AG04449 (cell line): ENCODE data around the gene LRTM1.

Experiments used
- CTCF ChIA-PET: fragments of 350-600 bp; formaldehyde crosslinking; extraction: SDS; loops from one replicate; lab custom pipeline; 2021; ENCODE audit warnings: antibody characterized with exemption; lab: Yijun Ruan, JAX
- POLR2A ChIA-PET: fragments of 400-600, 350-600 bp; formaldehyde crosslinking; extraction: SDS; loops from one replicate; lab custom pipeline; 2020; ENCODE audit warnings: antibody characterized with exemption, inconsistent platforms; lab: Yijun Ruan, JAX
- DNase-seq: peaks from one replicate; pipeline ENCODE4 v3.0.0-alpha.2; 2010; ENCODE audit warnings: low read depth, low spot score
- H3K4me3 ChIP-seq: 2 replicates; pipeline ENCODE4 v1.5.1; 2011; ENCODE audit warnings: low read depth, mild to moderate bottlenecking, control low read depth, low read length
- TF ChIP-seq, protein P1 (sequence below): IDR thresholded peaks from one replicate; pipeline ENCODE4 v1.5.1; 2011; ENCODE audit warnings: mild to moderate bottlenecking, moderate library complexity, low read length, control low read depth, inconsistent platforms; ENCODE audit not compliant: insufficient read depth; ENCODE audit errors: missing control alignments

LRTM1 gene

DNA sequence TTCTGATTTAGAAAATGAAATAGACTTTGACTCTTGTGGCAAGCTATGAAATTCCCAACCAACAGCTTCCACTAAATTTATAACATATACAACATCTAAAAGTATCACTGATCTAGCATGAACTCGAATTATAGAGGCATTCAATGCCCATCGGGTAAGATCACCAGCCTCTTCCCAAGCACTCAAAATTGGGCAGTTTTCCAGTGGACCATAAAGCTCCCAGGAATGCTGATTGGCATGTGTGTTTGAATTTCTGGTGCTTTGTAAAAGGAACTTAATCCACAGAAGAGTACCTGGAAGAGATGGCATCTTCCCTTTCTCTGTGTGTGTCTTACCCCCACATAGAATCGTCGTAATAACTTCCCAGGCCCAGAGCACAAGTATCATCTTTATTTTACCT is 10.0 kb downstream of the LRTM1 start:
- CTCF ChIA-PET: interaction anchor here (1.0 to 1.6 kb wide), 2 partner anchors 9 to 20 kb away, joined by 3 read pairs; no protein-coding TSS in a partner anchor
- POLR2A ChIA-PET: no interaction called here
- no peak overlapping the region for H3K4me3 ChIP-seq
- TF ChIP-seq, protein P1, sequence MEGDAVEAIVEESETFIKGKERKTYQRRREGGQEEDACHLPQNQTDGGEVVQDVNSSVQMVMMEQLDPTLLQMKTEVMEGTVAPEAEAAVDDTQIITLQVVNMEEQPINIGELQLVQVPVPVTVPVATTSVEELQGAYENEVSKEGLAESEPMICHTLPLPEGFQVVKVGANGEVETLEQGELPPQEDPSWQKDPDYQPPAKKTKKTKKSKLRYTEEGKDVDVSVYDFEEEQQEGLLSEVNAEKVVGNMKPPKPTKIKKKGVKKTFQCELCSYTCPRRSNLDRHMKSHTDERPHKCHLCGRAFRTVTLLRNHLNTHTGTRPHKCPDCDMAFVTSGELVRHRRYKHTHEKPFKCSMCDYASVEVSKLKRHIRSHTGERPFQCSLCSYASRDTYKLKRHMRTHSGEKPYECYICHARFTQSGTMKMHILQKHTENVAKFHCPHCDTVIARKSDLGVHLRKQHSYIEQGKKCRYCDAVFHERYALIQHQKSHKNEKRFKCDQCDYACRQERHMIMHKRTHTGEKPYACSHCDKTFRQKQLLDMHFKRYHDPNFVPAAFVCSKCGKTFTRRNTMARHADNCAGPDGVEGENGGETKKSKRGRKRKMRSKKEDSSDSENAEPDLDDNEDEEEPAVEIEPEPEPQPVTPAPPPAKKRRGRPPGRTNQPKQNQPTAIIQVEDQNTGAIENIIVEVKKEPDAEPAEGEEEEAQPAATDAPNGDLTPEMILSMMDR: no peak
- no peak for DNase-seq

DNA sequence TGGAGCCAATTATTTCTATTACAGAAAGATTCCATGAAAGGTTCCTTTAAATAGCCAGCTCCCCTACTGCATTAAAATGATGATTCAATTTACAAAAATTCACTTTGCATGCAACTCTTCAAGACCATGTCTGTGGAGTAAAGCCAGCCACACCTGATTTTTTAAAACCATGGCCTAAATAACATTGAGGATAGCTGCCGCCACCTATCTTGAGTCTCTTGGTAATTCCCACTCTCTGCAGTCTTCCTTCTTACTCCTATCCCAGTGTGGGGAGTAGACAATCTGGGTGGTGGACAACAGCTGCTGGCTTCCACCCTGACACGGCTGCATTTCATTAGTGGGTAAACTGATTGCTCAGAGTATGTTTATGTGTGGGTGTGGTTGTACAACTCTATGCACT is 10.7 kb downstream of the LRTM1 start:
- ChIA-PET POLR2A (no interaction called here), CTCF (interaction anchor here (1.0 to 1.6 kb wide), 3 partner anchors 10 to 248 kb away, joined by 3 to 4 read pairs (median 3); no protein-coding TSS in a partner anchor)
- H3K4me3 ChIP-seq: no peak overlapping the region
- DNase-seq: no peak
- TF ChIP-seq, protein P1: no peak

- TF ChIP-seq, protein P1: no peak
- ChIA-PET CTCF (interaction anchor here (0.7 to 1.6 kb wide), 4 partner anchors 10 to 249 kb away, joined by 3 to 4 read pairs (median 3); no protein-coding TSS in a partner anchor), POLR2A (no interaction called here)
- no peak overlapping the region for H3K4me3 ChIP-seq
- no peak for DNase-seq
Observed at GRCh38 chr3:54916732-54917131, 11.1 kb downstream of the LRTM1 start.

GRCh38 chr3:54915976-54916375 is 11.9 kb downstream of the LRTM1 start:
- no peak for DNase-seq
- TF ChIP-seq, protein P1: no peak
- CTCF ChIA-PET: interaction anchor here (0.7 to 1.5 kb wide), 6 partner anchors 10 to 250 kb away, joined by 3 to 9 read pairs (median 4); no protein-coding TSS in a partner anchor
- no peak overlapping the region for H3K4me3 ChIP-seq
- POLR2A ChIA-PET: no interaction called here

GRCh38 chr3:54915181-54915580 is 12.7 kb downstream of the LRTM1 start:
- H3K4me3 ChIP-seq: no peak overlapping the region
- DNase-seq: no peak
- CTCF ChIA-PET: interaction anchor here (1.1 to 1.4 kb wide), 5 partner anchors 9 to 45 kb away, joined by 3 to 9 read pairs (median 4); no protein-coding TSS in a partner anchor
- TF ChIP-seq, protein P1: no peak
- POLR2A ChIA-PET: no interaction called here

DNA sequence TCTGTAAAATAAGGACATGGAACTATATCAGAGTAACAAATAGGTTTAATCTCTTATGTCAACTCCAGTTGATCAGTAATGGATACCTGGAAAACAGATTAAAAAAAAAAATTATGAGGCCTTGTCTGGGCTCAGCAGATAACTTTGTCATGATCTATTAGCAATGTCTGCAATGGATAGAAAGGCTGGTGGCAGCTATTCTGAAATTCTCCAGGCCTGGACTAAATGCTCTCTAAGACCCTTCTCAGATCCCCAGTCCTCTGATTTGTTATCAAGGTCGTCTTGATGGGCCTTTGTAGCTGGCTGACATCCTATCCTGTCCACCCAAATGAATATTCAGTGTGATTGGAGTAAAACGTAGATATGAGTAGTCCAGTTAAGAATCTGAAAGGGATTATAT is 13.7 kb downstream of the LRTM1 start:
- DNase-seq: no peak
- ChIA-PET CTCF (interaction anchor here (1.2 kb wide), 1 partner anchor 8 kb away, joined by 4 read pairs; no protein-coding TSS in a partner anchor), POLR2A (no interaction called here)
- TF ChIP-seq, protein P1: no peak
- no peak overlapping the region for H3K4me3 ChIP-seq
